ENCODE results near the gene LRRC14B. TPM values are rescaled to one million over a fixed set of nuclear protein-coding genes. Genes with fewer than 3 reads are reported as not detected.
A peak's percentile ranks its signal among the peaks of the same experiment; 100 is the strongest.
"Not testable (repeated sequence)": the region's sequence is repeated elsewhere in the genome, so short reads cannot be mapped to it uniquely, and the experiment has no call there.

The LRRC14B gene
- total RNA-seq, 1 experiment from 2014 or later, result not detected

- intact Hi-C loops (cut with micrococcal nuclease), result loop anchor here (2.0 kb wide), 1 partner anchor 31 kb away; no protein-coding TSS in a partner anchor
- Mint-ChIP-seq H3K4me3 (ENCODE audit: unreplicated experiment) (peak overlapping the region; percentile 84), H3K27ac (ENCODE audit: low read depth, unreplicated experiment) (no peak overlapping the region), H3K9me3 (ENCODE audit: unreplicated experiment) (no peaks in the 10 kb centered on the region), H3K4me1 (ENCODE audit: insufficient read depth, unreplicated experiment) (peaks cover 22% of the 10 kb centered on the region), H3K36me3 (ENCODE audit: insufficient read depth, unreplicated experiment) (peaks cover 25% of the 10 kb centered on the region), H3K27me3 (ENCODE audit: insufficient read depth, unreplicated experiment) (no peaks in the 10 kb centered on the region)
- DNase-seq (ENCODE audit: unreplicated experiment), result peak; percentile 6
- no TSS peak for BruUV-seq (replicated peaks)
- POLR2A ChIA-PET, result interaction anchor here (1.1 to 3.0 kb wide), 3 partner anchors 51 to 210 kb away, joined by 5 to 29 read pairs (median 5); partner anchors contain the start of gene PDCD6
- CTCF ChIA-PET, result interaction anchor here (1.5 kb wide), 1 partner anchor 32 kb away, joined by 4 read pairs; no protein-coding TSS in a partner anchor
- TF ChIP-seq CTCF (IDR thresholded peaks at IDR 0.05; ENCODE audit: unreplicated experiment), result no peak
Measured at GRCh38 chr5:219991-220390, 28.7 kb downstream of the LRRC14B start.

- peaks cover 15% of the 10 kb centered on the region for H3K4me1 Mint-ChIP-seq (ENCODE audit: insufficient read depth, unreplicated experiment)
- peak overlapping the region; percentile 39 for H3K27ac Mint-ChIP-seq (ENCODE audit: low read depth, unreplicated experiment)
- CTCF ChIA-PET; H3K4me3 Mint-ChIP-seq (ENCODE audit: unreplicated experiment); intact Hi-C loops (cut with micrococcal nuclease); BruUV-seq (replicated peaks); H3K9me3 Mint-ChIP-seq (ENCODE audit: unreplicated experiment); H3K27me3 Mint-ChIP-seq (ENCODE audit: insufficient read depth, unreplicated experiment); POLR2A ChIA-PET: not testable (repeated sequence)
- DNase-seq (ENCODE audit: unreplicated experiment), result peak; percentile 4
- H3K36me3 Mint-ChIP-seq (ENCODE audit: insufficient read depth, unreplicated experiment), result peaks cover 50% of the 10 kb centered on the region
Measured at GRCh38 chr5:222951-223715, 31.8 kb downstream of the LRRC14B start.

GRCh38 chr5:223791-224190 is 32.5 kb downstream of the LRRC14B start:
- TF ChIP-seq CTCF (IDR thresholded peaks at IDR 0.05; ENCODE audit: unreplicated experiment), result no peak
- no peak for DNase-seq (ENCODE audit: unreplicated experiment)
- no peak overlapping the region for H3K4me3 Mint-ChIP-seq (ENCODE audit: unreplicated experiment)
- H3K4me1 Mint-ChIP-seq (ENCODE audit: insufficient read depth, unreplicated experiment), result peaks cover 15% of the 10 kb centered on the region
- CTCF ChIA-PET, result no interaction called here
- H3K36me3 Mint-ChIP-seq (ENCODE audit: insufficient read depth, unreplicated experiment), result peaks cover 56% of the 10 kb centered on the region
- H3K9me3 Mint-ChIP-seq (ENCODE audit: unreplicated experiment), result no peaks in the 10 kb centered on the region
- no peaks in the 10 kb centered on the region for H3K27me3 Mint-ChIP-seq (ENCODE audit: insufficient read depth, unreplicated experiment)
- intact Hi-C loops (cut with micrococcal nuclease), result no loop called here
- no TSS peak for BruUV-seq (replicated peaks)
- POLR2A ChIA-PET, result no interaction called here
- H3K27ac Mint-ChIP-seq (ENCODE audit: low read depth, unreplicated experiment), result no peak overlapping the region

GRCh38 chr5:225334-225733 is 34.0 kb downstream of the LRRC14B start:
- no TSS peak for BruUV-seq (replicated peaks)
- H3K4me1 Mint-ChIP-seq (ENCODE audit: insufficient read depth, unreplicated experiment), result peaks cover 15% of the 10 kb centered on the region
- H3K36me3 Mint-ChIP-seq (ENCODE audit: insufficient read depth, unreplicated experiment), result peaks cover 72% of the 10 kb centered on the region
- ChIA-PET CTCF (no interaction called here), POLR2A (interaction anchor here (0.6 kb wide), 1 partner anchor 1122 kb away, joined by 4 read pairs; no protein-coding TSS in a partner anchor)
- H3K27ac Mint-ChIP-seq (ENCODE audit: low read depth, unreplicated experiment), result no peak overlapping the region
- no peak for TF ChIP-seq CTCF (IDR thresholded peaks at IDR 0.05; ENCODE audit: unreplicated experiment)
- DNase-seq (ENCODE audit: unreplicated experiment), result no peak
- H3K4me3 Mint-ChIP-seq (ENCODE audit: unreplicated experiment), result no peak overlapping the region
- intact Hi-C loops (cut with micrococcal nuclease), result no loop called here
- H3K9me3 Mint-ChIP-seq (ENCODE audit: unreplicated experiment), result no peaks in the 10 kb centered on the region
- no peaks in the 10 kb centered on the region for H3K27me3 Mint-ChIP-seq (ENCODE audit: insufficient read depth, unreplicated experiment)

- POLR2A ChIA-PET, result interaction anchor here (1.2 kb wide), 1 partner anchor 9 kb away, joined by 4 read pairs; the partner anchor contains the start of genes CCDC127 and SDHA
- BruUV-seq (replicated peaks), result not testable (repeated sequence)
Measured at GRCh38 chr5:227375-227774, 36.1 kb downstream of the LRRC14B start.

More at GRCh38 chr5:227375-227774, 36.1 kb downstream of the LRRC14B start:
- H3K9me3 Mint-ChIP-seq (ENCODE audit: unreplicated experiment); intact Hi-C loops (cut with micrococcal nuclease); H3K27ac Mint-ChIP-seq (ENCODE audit: low read depth, unreplicated experiment); H3K4me1 Mint-ChIP-seq (ENCODE audit: insufficient read depth, unreplicated experiment); H3K4me3 Mint-ChIP-seq (ENCODE audit: unreplicated experiment); DNase-seq (ENCODE audit: unreplicated experiment); CTCF ChIA-PET; H3K27me3 Mint-ChIP-seq (ENCODE audit: insufficient read depth, unreplicated experiment): not testable (repeated sequence)
- peaks cover 91% of the 10 kb centered on the region for H3K36me3 Mint-ChIP-seq (ENCODE audit: insufficient read depth, unreplicated experiment)

All from MCF 10A (cell line).